H9 (cell line): ENCODE measurements around the gene SRP54. TPM values are rescaled to one million over a fixed set of nuclear protein-coding genes. Genes with fewer than 3 reads are reported as not detected.

ENCODE experiments used
- DNase-seq: peaks from one replicate; pipeline ENCODE4 v3.0.0-alpha.2; 2017
- H2AFZ ChIP-seq: one replicate; pipeline ENCODE4 v1.6.1; 2013; ENCODE audit warnings: mild to moderate bottlenecking, low read length, control low read depth, moderate library complexity
- H2AK5ac ChIP-seq: 2 replicates; pipeline ENCODE4 v1.6.1; 2013; ENCODE audit warnings: low read length, control low read depth, mixed read lengths; ENCODE audit not compliant: insufficient read length
- H2BK120ac ChIP-seq: one replicate; pipeline ENCODE4 v1.6.1; 2013; ENCODE audit warnings: low read depth, mild to moderate bottlenecking, low read length, control low read depth, inconsistent platforms; ENCODE audit not compliant: poor library complexity, severe bottlenecking
- H2BK12ac ChIP-seq: 2 replicates; pipeline ENCODE4 v1.6.1; 2013; ENCODE audit warnings: low read length, control low read depth, mixed read lengths, low read depth; ENCODE audit not compliant: insufficient read length
- H2BK15ac ChIP-seq: 2 replicates; pipeline ENCODE4 v1.6.1; 2013; ENCODE audit warnings: low read depth, low read length, control low read depth
- H2BK20ac ChIP-seq: one replicate; pipeline ENCODE4 v1.6.1; 2013; ENCODE audit warnings: low read depth, mild to moderate bottlenecking, low read length, control low read depth, inconsistent platforms; ENCODE audit not compliant: poor library complexity, severe bottlenecking
- H2BK5ac ChIP-seq: 2 replicates; pipeline ENCODE4 v1.6.1; 2013; ENCODE audit warnings: low read length, control low read depth, mixed read lengths; ENCODE audit not compliant: insufficient read length
- H3K14ac ChIP-seq: 2 replicates; pipeline ENCODE4 v1.6.1; 2013; ENCODE audit warnings: low read length, control low read depth; ENCODE audit not compliant: insufficient read depth
- H3K18ac ChIP-seq: 2 replicates; pipeline ENCODE4 v1.6.1; 2013; ENCODE audit warnings: low read depth, mild to moderate bottlenecking, mixed read lengths, low read length, control low read depth; ENCODE audit not compliant: insufficient read length
- H3K23ac ChIP-seq: 2 replicates; pipeline ENCODE4 v1.6.1; 2013; ENCODE audit warnings: low read length, control low read depth, mixed read lengths, low read depth; ENCODE audit not compliant: insufficient read length
- H3K23me2 ChIP-seq: 2 replicates; pipeline ENCODE4 v1.6.1; 2013; ENCODE audit warnings: low read depth, mild to moderate bottlenecking, mixed read lengths, low read length, control low read depth; ENCODE audit not compliant: insufficient read length, poor library complexity, severe bottlenecking
- H3K27ac ChIP-seq: 2 replicates; pipeline ENCODE4 v1.5.1; 2013; ENCODE audit warnings: low read length, control low read depth, mixed read lengths, low read depth; ENCODE audit not compliant: insufficient read length
- H3K27me3 ChIP-seq: 2 replicates; pipeline ENCODE4 v1.6.1; 2013; ENCODE audit warnings: low read length, control low read depth, inconsistent platforms; ENCODE audit not compliant: insufficient read depth
- H3K4ac ChIP-seq: 2 replicates; pipeline ENCODE4 v1.6.1; 2013; ENCODE audit warnings: low read depth, mild to moderate bottlenecking, control low read depth, inconsistent platforms, low read length, moderate library complexity
- H3K4me1 ChIP-seq: 2 replicates; pipeline ENCODE4 v1.6.1; 2013; ENCODE audit warnings: low read length, control low read depth, inconsistent platforms; ENCODE audit not compliant: insufficient read depth
- H3K4me2 ChIP-seq: 2 replicates; pipeline ENCODE4 v1.6.1; 2013; ENCODE audit warnings: low read length, control low read depth, mixed read lengths; ENCODE audit not compliant: insufficient read length, insufficient read depth
- H3K56ac ChIP-seq: 2 replicates; pipeline ENCODE4 v1.6.1; 2013; ENCODE audit warnings: low read depth, mild to moderate bottlenecking, mixed read lengths, low read length, control low read depth; ENCODE audit not compliant: insufficient read length
- H3K79me1 ChIP-seq: 2 replicates; pipeline ENCODE4 v1.6.1; 2013; ENCODE audit warnings: low read depth, mild to moderate bottlenecking, moderate library complexity, low read length, control low read depth, inconsistent platforms; ENCODE audit not compliant: insufficient read depth, poor library complexity, severe bottlenecking
- H3K79me2 ChIP-seq: 2 replicates; pipeline ENCODE4 v1.6.1; 2013; ENCODE audit warnings: low read length, control low read depth, inconsistent platforms; ENCODE audit not compliant: insufficient read depth
- H3K9ac ChIP-seq: 2 replicates; pipeline ENCODE4 v1.6.1; 2013; ENCODE audit warnings: low read length, control low read depth, mixed read lengths; ENCODE audit not compliant: insufficient read length; ENCODE audit errors: extremely low read depth
- H3K9me3 ChIP-seq: one replicate; pipeline ENCODE4 v1.6.1; 2013; ENCODE audit warnings: low read depth, low read length, inconsistent platforms; ENCODE audit not compliant: control insufficient read depth
- H3T11ph ChIP-seq: one replicate; pipeline ENCODE4 v1.6.1; 2013; ENCODE audit warnings: mild to moderate bottlenecking, low read length, control low read depth, inconsistent platforms
- H4K20me1 ChIP-seq: one replicate; pipeline ENCODE4 v1.6.1; 2013; ENCODE audit not compliant: control insufficient read depth, insufficient read length, insufficient read depth
- H4K5ac ChIP-seq: 2 replicates; pipeline ENCODE4 v1.6.1; 2013; ENCODE audit warnings: low read depth, mild to moderate bottlenecking, mixed read lengths, low read length, control low read depth; ENCODE audit not compliant: insufficient read length
- H4K8ac ChIP-seq: replicated peaks from 2 replicates; pipeline ENCODE4 v1.6.1; 2013; ENCODE audit warnings: low read length, control low read depth, mixed read lengths, low read depth; ENCODE audit not compliant: insufficient read length
- H4K91ac ChIP-seq: 2 replicates; pipeline ENCODE4 v1.6.1; 2013; ENCODE audit warnings: low read depth, mild to moderate bottlenecking, moderate library complexity, mixed read lengths, low read length, control low read depth; ENCODE audit not compliant: insufficient read length
- H3K27ac Mint-ChIP-seq, 3 experiments: 2 replicates in 2 of 3; 3 replicates in 1 of 3; pipeline ENCODE4 v1.8.0; 2020 to 2021; ENCODE audit warnings: mixed read lengths in 3 of 3, mild to moderate bottlenecking in 1 of 3, moderate library complexity in 1 of 3
- H3K27me3 Mint-ChIP-seq: 2 replicates; pipeline ENCODE4 v1.8.0; 2021; ENCODE audit warnings: low read depth, mild to moderate bottlenecking, moderate library complexity, mixed read lengths
- H3K36me3 Mint-ChIP-seq, 3 experiments: 2 replicates in 2 of 3; 3 replicates in 1 of 3; pipeline ENCODE4 v1.8.0; 2020 to 2021; ENCODE audit warnings: low read depth in 3 of 3, mixed read lengths in 3 of 3; ENCODE audit not compliant: insufficient read depth in 1 of 3
- H3K4me1 Mint-ChIP-seq, 2 experiments: 2 replicates each; pipeline ENCODE4 v1.8.0; 2020; ENCODE audit warnings: mixed read lengths in 2 of 2
- H3K4me3 Mint-ChIP-seq, 2 experiments: 2 replicates in 1 of 2; 3 replicates in 1 of 2; pipeline ENCODE4 v1.8.0; 2020 to 2021; ENCODE audit warnings: mild to moderate bottlenecking in 2 of 2, mixed read lengths in 2 of 2, moderate library complexity in 1 of 2
- H3K9me3 Mint-ChIP-seq, 2 experiments: 2 replicates in 1 of 2; 3 replicates in 1 of 2; pipeline ENCODE4 v1.8.0; 2020; ENCODE audit warnings: mild to moderate bottlenecking in 2 of 2, mixed read lengths in 2 of 2, moderate library complexity in 1 of 2
- WGBS: extraction: QIAGEN DNeasy Blood & Tissue Kit; methylation state at CpG from one replicate; pipeline ENCODE4 v1.1.7; 2013; ENCODE audit warnings: missing lambda C conversion rate, low lambda C conversion rate, mixed read lengths; ENCODE audit not compliant: insufficient read length; ENCODE audit errors: extremely low coverage; 5-methylcytosine and 5-hydroxymethylcytosine counted together
- total RNA-seq: library from RNA; stranded (reverse); gene quantifications from 2 replicates; pipeline ENCODE4 v1.2.1, GENCODE V29; 2021
- TF ChIP-seq, protein P1 (sequence below): fragments of 200-600 bp; sonication (generic); conservative IDR thresholded peaks from 3 replicates; pipeline ENCODE4 v1.8.0; 2021; ENCODE audit warnings: antibody characterized with exemption, mild to moderate bottlenecking

SRP54 gene
- total RNA-seq, 1 experiment from 2014 or later: 57.7 TPM

GRCh38 chr14:35016568-35016967, 33.8 kb downstream of the SRP54 start:
- Histone ChIP-seq H4K20me1 (no peaks in the 10 kb centered on the region), H3K14ac (no peak overlapping the region), H2BK15ac (no peak overlapping the region), H3K4me1 (no peaks in the 10 kb centered on the region), H2AK5ac (no peak overlapping the region), H2BK12ac (no peak overlapping the region), H3K4ac (no peak overlapping the region), H4K5ac (no peak overlapping the region), H3K79me2 (no peaks in the 10 kb centered on the region), H3K9ac (no peak overlapping the region), H3K18ac (no peak overlapping the region), H3K23me2 (no peaks in the 10 kb centered on the region), H4K8ac (no peak overlapping the region), H4K91ac (no peak overlapping the region), H3K27me3 (no peaks in the 10 kb centered on the region), H3T11ph (no peak overlapping the region), H3K9me3 (no peaks in the 10 kb centered on the region), H3K79me1 (no peaks in the 10 kb centered on the region), H2BK5ac (no peak overlapping the region), H3K23ac (no peak overlapping the region), H3K27ac (no peak overlapping the region), H3K56ac (no peak overlapping the region), H2AFZ (no peak overlapping the region), H2BK20ac (no peak overlapping the region), H2BK120ac (no peak overlapping the region), H3K4me2 (no peak overlapping the region)
- no peak for DNase-seq
- TF ChIP-seq, protein P1, sequence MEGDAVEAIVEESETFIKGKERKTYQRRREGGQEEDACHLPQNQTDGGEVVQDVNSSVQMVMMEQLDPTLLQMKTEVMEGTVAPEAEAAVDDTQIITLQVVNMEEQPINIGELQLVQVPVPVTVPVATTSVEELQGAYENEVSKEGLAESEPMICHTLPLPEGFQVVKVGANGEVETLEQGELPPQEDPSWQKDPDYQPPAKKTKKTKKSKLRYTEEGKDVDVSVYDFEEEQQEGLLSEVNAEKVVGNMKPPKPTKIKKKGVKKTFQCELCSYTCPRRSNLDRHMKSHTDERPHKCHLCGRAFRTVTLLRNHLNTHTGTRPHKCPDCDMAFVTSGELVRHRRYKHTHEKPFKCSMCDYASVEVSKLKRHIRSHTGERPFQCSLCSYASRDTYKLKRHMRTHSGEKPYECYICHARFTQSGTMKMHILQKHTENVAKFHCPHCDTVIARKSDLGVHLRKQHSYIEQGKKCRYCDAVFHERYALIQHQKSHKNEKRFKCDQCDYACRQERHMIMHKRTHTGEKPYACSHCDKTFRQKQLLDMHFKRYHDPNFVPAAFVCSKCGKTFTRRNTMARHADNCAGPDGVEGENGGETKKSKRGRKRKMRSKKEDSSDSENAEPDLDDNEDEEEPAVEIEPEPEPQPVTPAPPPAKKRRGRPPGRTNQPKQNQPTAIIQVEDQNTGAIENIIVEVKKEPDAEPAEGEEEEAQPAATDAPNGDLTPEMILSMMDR: no peak
- Mint-ChIP-seq H3K4me1 (no peaks in the 10 kb centered on the region), H3K36me3 (peaks cover 3 to 61% (median 46%) of the 10 kb centered on the region in 3 experiments; a peak in 6 of 7 replicates), H3K27me3 (no peaks in the 10 kb centered on the region), H3K9me3 (no peaks in the 10 kb centered on the region), H3K27ac (no peak overlapping the region), H3K4me3 (no peak overlapping the region)
- WGBS: no CpG with 5 or more reads among the region's 1 CpG
